Kidney (tissue), 14 donors: Measurements from ENCODE around the gene PLEKHG3. TPM values are rescaled to one million over a fixed set of nuclear protein-coding genes. Genes with fewer than 3 reads are reported as not detected.

Experiments used
- DNase-seq, 5 donors: peaks; one replicate each; pipeline ENCODE4 v3.0.0-alpha.2; 2013 to 2020
- FAIRE-seq: peaks from 2 replicates; lab custom pipeline; 2012; peaks lifted over from hg19 to GRCh38; lab: Jason Lieb, UNC
- H3K27ac ChIP-seq, 2 donors: one replicate each; pipeline ENCODE4 v1.7.0; 2013; ENCODE audit warnings: low read depth in 2 of 2, low read length in 2 of 2, inconsistent platforms in 1 of 2
- H3K27me3 ChIP-seq: one replicate; pipeline ENCODE4 v1.7.1; 2013; ENCODE audit warnings: low read length, inconsistent platforms; ENCODE audit not compliant: control insufficient read depth, insufficient read depth
- H3K36me3 ChIP-seq, 3 donors: one replicate each; pipeline versions ENCODE4 v1.7.0 to v1.7.1; 2013; ENCODE audit warnings: low read length in 3 of 3, control low read depth in 1 of 3, inconsistent platforms in 1 of 3; ENCODE audit not compliant: insufficient read depth in 3 of 3, control insufficient read depth in 2 of 3
- H3K4me1 ChIP-seq, 3 donors: one replicate each; pipeline versions ENCODE4 v1.7.0 to v1.7.1; 2013; ENCODE audit warnings: low read length in 3 of 3, inconsistent platforms in 1 of 3, low read depth in 1 of 3; ENCODE audit not compliant: control insufficient read depth in 2 of 3, insufficient read depth in 2 of 3
- H3K4me3 ChIP-seq, 3 donors: one replicate each; pipeline versions ENCODE4 v1.7.0 to v1.8.1; 2013; ENCODE audit warnings: low read length in 3 of 3, control low read depth in 1 of 3, inconsistent platforms in 1 of 3
- H3K9ac ChIP-seq, 3 donors: one replicate each; pipeline versions ENCODE4 v1.7.0 to v1.7.1; 2013; ENCODE audit warnings: low read length in 3 of 3, control low read depth in 1 of 3, inconsistent platforms in 1 of 3
- H3K9me3 ChIP-seq, 3 donors: one replicate each; pipeline versions ENCODE4 v1.7.0 to v1.7.1; 2013; ENCODE audit warnings: low read length in 3 of 3, control low read depth in 1 of 3, inconsistent platforms in 1 of 3; ENCODE audit not compliant: control insufficient read depth in 2 of 3, insufficient read depth in 1 of 3
- intact Hi-C: fragments of 100-400 bp; cut with DNase I; formaldehyde crosslinking; loops from one replicate; pipeline ENCODE4 v1.11.1; 2022
- polyA plus RNA-seq: library from polyadenylated mRNA; stranded (reverse); fragments of 350-450 nt; fragmentation: Illumina TruSeq; extraction: RNeasy Lipid Tissue Mini Kit (QIAGEN cat#74804); gene quantifications from one replicate; pipeline ENCODE4 v1.2.3, GENCODE V29; 2014; ENCODE audit warnings: low read depth, low replicate concordance; ENCODE audit not compliant: insufficient read depth
- total RNA-seq: library from RNA; stranded (reverse); fragmentation: NEBNext Ultra II Directional; extraction: Animal tissue kit (Norgen Biotek cat#: 25700); gene quantifications from one replicate; pipeline ENCODE4 v1.2.1, GENCODE V29; 2021
- TF ChIP-seq, protein P1 (sequence below): IDR thresholded peaks from 3 replicates; pipeline ENCODE4 v1.5.1; 2012; ENCODE audit warnings: mild to moderate bottlenecking, moderate library complexity, borderline replicate concordance; ENCODE audit not compliant: insufficient read depth; ENCODE audit errors: extremely low read depth
- donor health status: control.
- donor health status: control.
- donor health status: control.
- donor health status: control.
- donor health status: control.
- donor health status: DM: yes; HTN: yes; CAD: no.
- donor health status: Normal renal cell carcinoma (clear cell type).

Gene PLEKHG3
- total and polyA plus RNA-seq, 2 donors from 2014 or later, result 51.9 to 127 TPM

- no peak overlapping the region for H3K4me3 ChIP-seq
- no peaks in the 10 kb centered on the region for H3K9me3 ChIP-seq
- FAIRE-seq, result no peak
- no peak for DNase-seq
- H3K9ac ChIP-seq, result peak overlapping the region in 2 of 3 donors; percentile 4 to 56
- peaks cover 8 to 84% (median 79%) of the 10 kb centered on the region in 3 donors for H3K4me1 ChIP-seq
- TF ChIP-seq, protein P1, sequence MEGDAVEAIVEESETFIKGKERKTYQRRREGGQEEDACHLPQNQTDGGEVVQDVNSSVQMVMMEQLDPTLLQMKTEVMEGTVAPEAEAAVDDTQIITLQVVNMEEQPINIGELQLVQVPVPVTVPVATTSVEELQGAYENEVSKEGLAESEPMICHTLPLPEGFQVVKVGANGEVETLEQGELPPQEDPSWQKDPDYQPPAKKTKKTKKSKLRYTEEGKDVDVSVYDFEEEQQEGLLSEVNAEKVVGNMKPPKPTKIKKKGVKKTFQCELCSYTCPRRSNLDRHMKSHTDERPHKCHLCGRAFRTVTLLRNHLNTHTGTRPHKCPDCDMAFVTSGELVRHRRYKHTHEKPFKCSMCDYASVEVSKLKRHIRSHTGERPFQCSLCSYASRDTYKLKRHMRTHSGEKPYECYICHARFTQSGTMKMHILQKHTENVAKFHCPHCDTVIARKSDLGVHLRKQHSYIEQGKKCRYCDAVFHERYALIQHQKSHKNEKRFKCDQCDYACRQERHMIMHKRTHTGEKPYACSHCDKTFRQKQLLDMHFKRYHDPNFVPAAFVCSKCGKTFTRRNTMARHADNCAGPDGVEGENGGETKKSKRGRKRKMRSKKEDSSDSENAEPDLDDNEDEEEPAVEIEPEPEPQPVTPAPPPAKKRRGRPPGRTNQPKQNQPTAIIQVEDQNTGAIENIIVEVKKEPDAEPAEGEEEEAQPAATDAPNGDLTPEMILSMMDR, result no peak
- no peaks in the 10 kb centered on the region for H3K27me3 ChIP-seq
- peak overlapping the region; percentile 89 to 91 for H3K27ac ChIP-seq
- H3K36me3 ChIP-seq, result no peaks in the 10 kb centered on the region
- intact Hi-C loops, result no loop called here
Observed at GRCh38 chr14:64721899-64722298, 17.7 kb downstream of the PLEKHG3 start.

GRCh38 chr14:64722842-64723447, 18.7 kb downstream of the PLEKHG3 start:
- H3K9me3 ChIP-seq, result no peaks in the 10 kb centered on the region
- TF ChIP-seq, protein P1, result no peak
- peaks cover 7 to 77% (median 71%) of the 10 kb centered on the region in 3 donors for H3K4me1 ChIP-seq
- H3K36me3 ChIP-seq, result peaks cover 0 to 4% (median 0%) of the 10 kb centered on the region in 3 donors
- H3K4me3 ChIP-seq, result no peak overlapping the region
- H3K27me3 ChIP-seq, result no peaks in the 10 kb centered on the region
- peak overlapping the region; percentile 16 to 89 for H3K27ac ChIP-seq
- peak overlapping the region in 1 of 3 donors; percentile 44 for H3K9ac ChIP-seq
- DNase-seq (no peak), FAIRE-seq (no peak)
- intact Hi-C loops, result no loop called here

DNA sequence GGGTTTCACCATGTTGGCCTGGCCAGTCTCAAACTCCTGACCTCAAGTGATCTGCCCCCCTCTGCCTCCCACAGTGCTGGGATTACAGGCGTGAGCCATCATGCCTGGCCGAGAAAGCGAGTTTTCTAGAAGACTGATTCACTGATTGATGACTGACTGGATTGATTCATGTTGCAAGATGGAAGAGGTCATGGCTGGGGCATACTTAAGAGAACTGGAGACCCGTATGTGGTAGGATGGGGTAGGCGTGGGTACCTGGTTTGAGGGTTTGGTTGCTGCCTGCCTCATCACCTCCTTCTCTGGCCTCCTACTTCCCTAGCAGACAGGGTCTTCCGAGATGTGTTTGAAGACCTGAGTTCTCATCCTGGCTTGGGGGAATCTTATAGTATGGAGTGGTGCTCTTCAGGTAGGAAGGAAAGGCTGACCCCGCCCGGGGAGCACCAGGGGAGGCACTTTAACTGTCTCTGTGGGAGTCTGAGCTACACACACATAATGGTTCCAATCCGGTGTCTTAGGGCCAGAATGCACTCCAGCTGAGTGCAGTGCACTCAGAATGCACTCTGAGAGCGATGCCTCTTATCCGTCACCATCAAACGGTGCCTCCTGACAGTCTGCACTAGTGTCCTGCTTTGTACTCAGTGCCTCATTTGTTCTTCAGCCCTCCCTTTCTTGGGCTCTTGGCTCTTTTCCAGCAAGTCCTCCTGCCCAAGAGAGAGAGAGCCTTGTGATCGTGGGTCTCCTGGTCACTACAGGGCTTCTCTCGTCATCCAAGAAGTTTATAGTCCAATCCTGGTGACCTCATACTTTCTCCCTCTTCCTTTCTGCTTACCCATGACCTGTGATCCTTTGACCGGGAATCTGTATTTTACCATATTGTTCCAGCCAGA, 19.7 kb downstream of the PLEKHG3 start:
- DNase-seq, result peak in 2 of 5 donors; percentile 35 to 70
- no peak for FAIRE-seq
- H3K36me3 ChIP-seq, result peaks cover 2 to 14% (median 9%) of the 10 kb centered on the region in 3 donors
- peak overlapping the region in 1 of 3 donors; percentile 60 for H3K9ac ChIP-seq
- TF ChIP-seq, protein P1, result no peak
- no peaks in the 10 kb centered on the region for H3K27me3 ChIP-seq
- H3K4me1 ChIP-seq, result peaks cover 6 to 68% (median 61%) of the 10 kb centered on the region in 3 donors
- intact Hi-C loops, result no loop called here
- H3K4me3 ChIP-seq, result peak overlapping the region in 1 of 3 donors; percentile 17
- H3K9me3 ChIP-seq, result no peaks in the 10 kb centered on the region
- H3K27ac ChIP-seq, result peak overlapping the region; percentile 38 to 86
